Activated CD4-positive, alpha-beta T cell treated with anti-CD3 and anti-CD28 coated beads, Interleukin-2, amount 50 U/mL, for 24 hours (primary cell): ENCODE data around the gene DUSP11.
"Not testable (repeated sequence)": the region's sequence is repeated elsewhere in the genome, so short reads cannot be mapped to it uniquely, and the experiment has no call there.

Experiments
- DNase-seq, 2 donors: peaks; one replicate each; pipeline ENCODE4 v3.0.0-alpha.2; 2020; ENCODE audit warnings: low read depth in 1 of 2, low spot score in 1 of 2

DUSP11 gene

DNA sequence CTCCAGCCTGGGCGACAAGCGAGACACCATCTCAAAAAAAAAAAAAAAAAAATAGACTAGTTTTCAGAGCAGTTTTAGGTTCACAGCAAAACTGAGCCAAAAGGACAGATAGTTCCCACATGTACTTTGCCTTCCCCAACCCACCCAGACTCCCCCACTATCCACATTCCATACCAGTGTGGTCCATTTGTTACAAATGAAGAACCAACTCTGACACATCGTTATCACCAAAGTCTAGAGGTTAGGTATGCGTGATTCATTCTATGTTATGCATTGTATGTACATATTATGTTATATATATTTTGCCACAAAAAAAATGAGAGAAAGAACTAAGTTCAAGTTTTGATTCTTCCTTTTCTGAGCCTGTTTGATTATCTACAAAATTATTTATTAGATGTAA is 3.5 kb downstream of the DUSP11 start:
- no peak for DNase-seq

DNA sequence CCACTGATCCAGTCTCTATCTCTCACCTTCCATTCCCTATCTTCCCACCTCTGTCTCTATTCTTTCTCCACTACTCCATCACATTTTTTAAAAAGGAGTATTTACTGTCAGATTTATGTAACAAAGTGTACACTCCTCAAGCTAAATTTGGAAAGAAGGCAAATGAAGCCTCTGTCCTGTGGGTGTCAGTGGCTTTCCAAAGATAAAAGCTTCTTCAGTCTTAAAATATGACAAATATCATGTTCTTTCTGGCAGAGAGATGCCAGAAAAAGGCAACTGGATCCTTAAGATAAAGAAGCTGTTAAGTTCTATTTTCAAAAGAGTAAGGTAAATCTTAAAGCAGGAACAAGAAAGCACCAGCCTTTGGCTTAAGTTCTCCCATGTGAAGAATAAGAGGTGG is 7.1 kb downstream of the DUSP11 start:
- no peak for DNase-seq

- no peak for DNase-seq
These were observed 9.2 kb downstream of the DUSP11 start for GRCh38 chr2:73770725-73771124.

GRCh38 chr2:73766994-73767393 is 12.9 kb downstream of the DUSP11 start:
- no peak for DNase-seq

DNA sequence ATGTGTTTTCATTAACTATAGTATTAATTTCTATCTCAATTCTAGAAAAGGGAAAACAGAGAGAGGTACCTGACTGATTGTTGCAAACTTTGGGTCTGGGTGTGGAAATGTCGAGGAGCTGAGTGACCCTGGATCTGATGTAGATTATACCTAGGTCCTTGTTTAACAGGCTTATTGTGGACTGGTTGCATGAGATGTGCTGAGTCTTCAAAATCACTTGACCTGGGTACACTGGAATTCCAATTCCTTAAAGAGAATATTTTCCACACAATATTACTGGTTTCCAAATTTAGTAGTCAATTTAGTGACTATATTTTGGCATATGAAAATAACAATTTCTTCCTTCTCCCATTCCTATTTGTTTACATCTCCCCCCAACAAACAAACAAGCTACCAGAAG is 13.6 kb downstream of the DUSP11 start:
- no peak for DNase-seq

- DNase-seq, result no peak
These were observed 15.0 kb downstream of the DUSP11 start for GRCh38 chr2:73764945-73765344.

DNA sequence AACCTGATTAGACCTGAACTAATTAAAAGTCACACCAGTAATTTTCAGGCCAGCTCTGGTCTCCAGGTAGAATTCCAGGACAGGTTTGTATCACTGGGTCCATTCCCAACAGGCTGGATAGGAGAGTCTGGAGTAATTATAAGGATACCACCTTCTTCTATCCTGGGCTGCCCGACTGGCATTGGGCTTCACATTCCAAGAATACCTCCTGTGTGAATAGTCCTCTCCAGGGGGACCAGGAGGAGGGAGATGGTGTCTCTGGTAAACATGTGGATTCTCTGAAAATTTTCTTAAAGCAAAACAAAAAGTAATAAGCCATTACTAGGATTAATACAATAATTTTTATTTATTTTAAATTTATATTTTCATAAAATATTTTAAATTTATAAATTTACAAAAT is 17.3 kb downstream of the DUSP11 start:
- no peak for DNase-seq

- no peak for DNase-seq
These were observed 20.0 kb downstream of the DUSP11 start for GRCh38 chr2:73759904-73760303.

GRCh38 chr2:73759285-73759764 is 20.6 kb downstream of the DUSP11 start:
- no peak for DNase-seq

GRCh38 chr2:73754332-73754731 is 25.6 kb downstream of the DUSP11 start:
- not testable (repeated sequence) for DNase-seq

DNA sequence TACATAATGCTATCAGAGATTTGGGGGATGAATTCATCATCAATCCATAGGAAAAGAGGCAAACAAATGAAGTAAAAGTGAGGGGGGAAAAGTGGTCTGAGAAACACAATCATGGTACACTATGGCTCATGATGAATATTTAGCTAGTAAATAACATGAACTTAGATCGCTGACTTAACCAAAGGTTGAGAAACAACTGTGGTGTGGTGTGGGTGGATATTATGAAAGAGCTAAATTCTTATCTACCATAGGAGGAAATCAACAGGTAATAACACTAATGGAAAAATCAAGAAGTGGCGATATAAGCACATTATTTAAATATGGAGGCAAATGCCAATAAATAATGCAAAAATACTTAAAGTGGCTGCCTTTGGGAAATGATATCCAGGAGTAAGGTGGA is 30.6 kb downstream of the DUSP11 start:
- no peak for DNase-seq

DNA sequence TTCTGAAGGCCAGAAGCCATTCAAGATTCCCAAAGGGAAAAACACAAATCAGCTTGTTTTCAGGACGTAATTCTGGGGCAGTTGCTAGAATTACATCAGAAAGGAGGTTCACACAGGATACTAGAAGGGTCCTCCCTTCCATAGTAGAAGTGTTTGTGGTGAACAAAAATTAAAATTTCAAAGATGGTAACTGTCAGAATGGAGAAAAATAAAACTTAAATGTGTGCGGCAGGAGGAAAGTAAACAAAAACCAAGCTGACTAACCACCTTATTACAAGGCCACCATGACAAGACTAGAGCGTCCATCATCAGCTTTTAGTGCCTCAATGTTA is 33.1 kb downstream of the DUSP11 start:
- no peak for DNase-seq

DNA sequence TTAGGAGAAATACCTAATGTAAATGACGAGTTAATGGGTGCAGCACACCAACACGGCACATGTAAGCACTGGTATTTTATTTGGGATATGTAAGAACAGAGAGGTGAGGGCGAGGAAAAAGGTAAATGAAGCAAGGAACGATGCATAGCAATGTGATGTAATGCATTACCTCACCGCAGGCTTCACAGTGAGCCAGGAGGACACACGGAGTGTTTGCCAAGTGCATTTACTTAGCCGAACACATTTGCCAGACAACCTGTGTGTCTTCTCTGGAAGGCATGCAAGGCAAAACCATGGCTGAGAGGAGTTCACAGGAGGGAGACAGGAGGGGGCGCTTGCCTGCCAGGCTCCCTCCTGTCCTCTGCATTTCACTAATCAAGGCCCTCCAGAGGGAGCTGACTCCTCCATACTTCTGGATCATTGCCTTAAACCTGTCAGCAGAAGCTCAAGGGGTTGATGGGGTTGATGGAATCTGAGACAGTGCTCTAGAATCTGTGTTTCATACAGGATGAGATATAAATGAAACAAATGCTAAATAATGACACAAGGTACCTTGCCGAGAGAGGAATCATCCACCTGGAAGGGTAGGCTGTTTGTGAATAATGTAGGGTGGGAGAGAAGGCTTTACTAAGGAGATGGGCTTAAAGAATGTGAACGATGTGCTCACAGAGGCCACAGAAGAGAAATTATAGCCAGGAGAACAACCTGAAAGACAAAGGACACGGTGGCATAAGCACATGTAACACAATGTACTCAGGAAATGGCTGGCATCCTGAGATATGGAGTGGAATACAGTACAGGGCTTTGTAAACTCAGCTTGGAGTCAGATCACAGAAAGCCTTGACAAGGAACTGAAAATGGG is 33.7 kb downstream of the DUSP11 start:
- DNase-seq, result no peak

DNA sequence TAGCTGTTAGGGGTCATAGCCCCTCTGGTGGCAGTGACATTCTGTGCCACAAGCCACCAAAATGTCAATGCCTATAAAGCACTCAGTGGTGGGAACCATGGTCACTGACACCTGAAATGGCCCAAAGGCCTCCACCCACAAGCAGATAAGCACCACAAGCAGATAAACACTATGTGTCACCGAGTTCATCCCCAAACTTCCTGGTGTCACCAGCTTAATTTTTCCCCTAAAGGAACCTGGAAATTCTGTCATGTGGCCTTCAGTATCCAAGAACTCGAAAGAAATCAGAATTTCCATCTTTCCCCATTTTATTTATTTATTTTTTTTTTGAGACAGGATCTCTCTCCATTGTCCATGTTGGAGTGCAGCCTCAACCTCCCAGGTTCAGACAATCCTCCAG is 39.1 kb downstream of the DUSP11 start:
- no peak for DNase-seq

DNA sequence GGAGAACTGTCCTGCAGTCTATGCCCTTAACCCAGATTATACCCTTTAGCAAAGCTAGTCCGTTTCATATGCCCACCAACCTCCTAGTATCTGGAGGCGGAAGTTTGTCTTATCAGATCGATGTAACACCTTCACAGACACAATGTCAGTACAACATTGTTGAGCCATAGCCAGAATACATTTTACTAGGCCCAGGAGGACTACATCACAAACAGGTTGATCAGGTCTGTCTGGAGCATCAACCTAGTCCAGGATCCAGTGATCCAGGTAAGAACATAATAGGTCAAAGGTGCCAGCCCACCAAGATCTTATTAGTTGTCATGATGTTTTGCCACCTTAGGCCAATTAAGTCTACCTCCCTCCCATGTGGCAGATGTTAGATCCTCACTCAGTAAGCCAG is 40.8 kb downstream of the DUSP11 start:
- DNase-seq, result no peak

DNA sequence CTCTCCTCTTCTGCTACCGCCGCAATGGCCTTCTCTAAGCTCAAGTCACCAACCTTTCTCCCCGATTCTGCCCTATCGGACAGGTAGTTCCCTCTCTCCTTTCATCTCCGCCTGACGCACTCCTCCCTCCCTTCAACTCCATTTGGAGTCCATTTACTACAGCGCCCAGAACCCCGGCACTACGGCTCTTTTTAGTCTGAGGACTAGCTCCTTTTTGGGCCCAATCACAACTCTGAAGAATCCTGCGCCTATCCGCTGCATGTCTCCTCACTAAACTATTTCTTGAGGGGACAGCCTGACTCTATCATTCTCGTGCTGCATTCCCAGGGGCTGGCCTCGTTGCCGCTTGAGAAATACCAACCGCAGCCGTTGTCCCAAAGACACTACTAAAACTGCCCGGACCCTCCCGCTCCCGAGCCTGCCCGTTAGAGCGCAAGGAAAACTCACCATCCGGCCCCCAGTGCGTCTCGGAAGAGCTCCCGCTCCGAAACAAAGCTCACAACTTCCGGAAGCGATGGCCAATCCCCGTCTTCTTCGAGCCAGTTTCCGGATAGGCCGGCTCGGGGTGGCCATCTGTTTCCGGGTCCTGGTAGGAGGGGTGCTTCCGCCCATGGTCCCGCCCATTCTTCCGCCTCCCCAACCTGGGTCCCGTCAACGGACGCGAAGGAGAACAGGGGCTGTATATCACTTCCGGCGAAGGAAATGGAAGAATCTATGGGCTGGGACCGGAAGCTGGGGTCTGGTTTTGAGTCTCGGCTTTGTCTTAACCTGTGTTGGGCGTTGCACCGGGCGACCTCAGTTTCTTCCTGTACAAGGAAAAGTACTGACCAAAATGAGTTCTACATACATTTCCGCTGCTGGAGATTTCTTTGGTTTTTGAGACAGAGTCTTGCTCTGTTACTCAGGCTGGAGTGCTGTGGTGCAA is 42.8 kb downstream of the DUSP11 start, which contains the start of gene TPRKB:
Gene TPRKB (minus strand): TSS at position 491 of the 925 bp plus-strand sequence. CDS start 2,776 bp downstream, outside the sequence.
- peak; percentile 89 to 96 for DNase-seq

DNA sequence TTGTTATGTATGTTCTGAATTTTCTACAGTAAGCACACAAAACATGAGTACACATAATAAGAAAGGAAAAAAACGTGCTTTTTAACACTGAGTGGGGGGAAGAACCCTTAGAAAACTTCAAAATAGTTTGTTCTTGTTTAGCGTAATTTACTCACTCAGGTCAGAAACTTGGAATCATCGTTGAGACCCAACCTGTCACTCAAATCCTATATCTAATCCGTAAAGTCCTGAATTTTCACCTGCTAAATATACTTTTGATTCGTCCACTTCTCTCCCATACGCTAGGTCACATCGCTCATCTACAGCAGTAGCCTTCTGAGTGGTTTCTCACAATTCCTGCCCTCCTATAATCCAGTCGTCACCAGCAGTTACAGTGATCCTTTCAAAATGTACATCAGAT is 43.5 kb downstream of the DUSP11 start:
- DNase-seq, result no peak

GRCh38 chr2:73730810-73731209 is 49.1 kb downstream of the DUSP11 start:
- no peak for DNase-seq

DNA sequence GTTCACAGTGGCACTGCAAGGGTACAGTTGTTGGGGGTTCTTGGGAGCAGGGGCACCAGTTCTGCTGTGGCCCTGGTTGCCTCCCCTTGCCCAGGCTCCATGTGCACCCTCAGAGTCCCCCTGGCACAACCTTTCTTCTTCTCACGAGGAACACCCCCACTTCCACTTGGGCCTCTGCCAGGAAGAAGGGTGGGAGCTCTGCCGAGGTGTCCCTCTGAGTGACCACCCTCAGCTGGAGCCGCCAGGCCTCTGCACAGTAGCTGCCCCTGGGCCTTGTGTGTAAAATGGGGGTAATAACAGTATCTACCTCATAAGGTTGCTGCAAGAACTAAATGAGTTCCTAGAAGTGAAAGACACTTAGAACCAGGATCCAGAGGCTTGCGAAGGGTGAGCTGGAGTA is 51.2 kb downstream of the DUSP11 start:
- no peak for DNase-seq

- no peak for DNase-seq
These were observed 51.9 kb downstream of the DUSP11 start for GRCh38 chr2:73728043-73728442.

DNA sequence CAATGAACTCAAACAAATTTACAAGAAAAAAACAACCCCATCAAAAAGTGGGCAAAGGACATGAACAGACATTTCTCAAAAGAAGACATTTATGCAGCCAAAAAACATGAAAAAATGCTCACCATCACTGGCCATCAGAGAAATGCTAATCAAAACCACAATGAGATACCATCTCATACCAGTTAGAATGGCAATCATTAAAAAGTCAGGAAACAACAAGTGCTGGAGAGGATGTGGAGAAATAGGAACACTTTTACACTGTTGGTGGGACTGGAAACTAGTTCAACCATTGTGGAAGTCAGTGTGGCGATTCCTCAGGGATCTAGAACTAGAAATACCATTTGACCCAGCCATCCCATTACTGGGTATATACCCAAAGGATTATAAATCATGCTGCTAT is 53.2 kb downstream of the DUSP11 start:
- not testable (repeated sequence) for DNase-seq
